Hepatic stellate cell (primary cell): Measurements from ENCODE around the gene THUMPD1.
"Not testable (repeated sequence)": the region's sequence is repeated elsewhere in the genome, so short reads cannot be mapped to it uniquely, and the experiment has no call there.

Source experiments
- DNase-seq: peaks from one replicate; pipeline ENCODE4 v3.0.0; 2011; ENCODE audit warnings: low spot score

THUMPD1 gene

GRCh38 chr16:20747030-20747816 lies 5.6 kb upstream of the THUMPD1 start:
- DNase-seq, result no peak

GRCh38 chr16:20746461-20746860 lies 4.8 kb upstream of the THUMPD1 start:
- DNase-seq, result no peak

GRCh38 chr16:20744922-20745440 lies 3.4 kb upstream of the THUMPD1 start:
- DNase-seq, result no peak

GRCh38 chr16:20743591-20743990 lies 2.0 kb upstream of the THUMPD1 start:
- DNase-seq, result no peak

GRCh38 chr16:20740901-20741521 lies 607 bp downstream of the THUMPD1 start:
- DNase-seq, result peak; percentile 91

- DNase-seq, result no peak
Measured at GRCh38 chr16:20740007-20740883, 1.4 kb downstream of the THUMPD1 start.

DNA sequence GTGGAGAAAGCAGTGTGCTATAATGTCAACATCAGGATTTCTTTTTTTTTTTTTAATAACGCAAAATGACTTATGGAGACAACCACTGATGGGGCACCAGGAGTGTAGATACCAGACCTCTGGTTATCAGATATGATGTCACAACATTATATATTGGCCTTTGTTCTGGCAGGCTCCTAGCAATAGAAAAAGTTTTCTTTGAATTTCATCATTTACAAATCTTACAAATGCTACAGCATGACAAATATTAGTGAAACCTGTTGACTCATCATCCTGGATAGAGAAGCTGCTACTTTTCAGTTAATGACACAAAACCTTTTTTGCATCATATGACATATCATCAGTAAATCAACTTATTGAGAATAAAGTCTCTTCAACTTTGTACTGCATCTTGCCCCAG lies 6.1 kb downstream of the THUMPD1 start:
- DNase-seq, result no peak

GRCh38 chr16:20734782-20735181 lies 6.8 kb downstream of the THUMPD1 start:
- DNase-seq, result no peak

DNA sequence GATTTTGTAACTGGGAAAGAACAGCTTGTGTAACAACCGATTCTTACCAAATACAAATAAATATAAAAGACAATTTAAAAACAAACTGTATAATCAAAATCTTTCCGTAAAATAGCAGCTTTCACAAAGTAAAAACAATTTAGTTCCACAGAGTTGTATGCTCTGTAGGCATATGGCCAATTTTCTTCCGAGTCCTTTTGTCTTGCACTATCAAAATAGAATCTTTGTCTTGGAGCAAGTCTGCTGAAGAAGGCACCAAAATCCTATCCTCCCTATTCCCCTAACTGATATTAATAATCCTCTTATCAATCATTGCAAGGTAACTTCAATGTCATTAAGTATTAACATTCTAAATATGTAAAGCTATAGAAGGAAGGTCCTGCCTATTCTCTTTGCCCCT lies 7.6 kb downstream of the THUMPD1 start:
- no peak for DNase-seq

DNA sequence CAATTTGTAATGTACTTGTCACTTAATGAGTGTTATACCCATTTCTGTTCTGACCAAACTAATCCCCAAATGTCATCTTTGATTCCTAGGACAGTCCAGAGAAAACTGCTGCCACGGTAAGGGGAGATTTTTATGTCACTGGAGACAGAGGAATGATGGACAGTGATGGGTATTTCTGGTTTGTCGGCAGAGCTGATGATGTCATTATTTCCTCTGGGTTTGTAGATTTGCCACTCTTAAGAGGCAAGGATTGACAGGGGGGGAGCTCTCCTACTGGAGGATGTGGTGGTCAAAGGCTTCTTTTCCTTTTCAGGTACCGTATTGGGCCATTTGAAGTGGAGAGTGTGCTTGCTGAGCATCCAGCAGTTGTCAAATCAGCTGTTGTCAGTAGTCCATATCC lies 12.5 kb downstream of the THUMPD1 start:
- no peak for DNase-seq

DNA sequence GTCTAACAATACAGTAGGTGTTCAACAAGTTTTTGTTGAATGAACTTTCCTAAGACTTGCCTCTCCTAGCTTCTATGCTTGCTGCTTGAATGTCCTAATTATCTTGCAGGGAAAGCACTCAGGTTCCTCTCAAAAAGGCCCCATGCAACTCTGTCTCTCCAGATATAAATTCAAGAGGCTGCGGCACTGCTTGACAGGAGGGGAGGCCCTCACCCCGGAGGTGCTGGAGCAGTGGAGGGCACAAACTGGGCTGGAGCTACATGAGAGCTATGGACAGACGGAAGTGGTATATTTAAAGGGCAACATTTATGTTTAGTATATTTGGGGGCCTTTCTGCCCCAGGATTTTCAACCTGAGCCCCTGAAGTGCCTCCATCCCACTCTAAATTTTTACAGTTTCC lies 14.4 kb downstream of the THUMPD1 start:
- no peak for DNase-seq

GRCh38 chr16:20726661-20727060 lies 15.0 kb downstream of the THUMPD1 start:
- no peak for DNase-seq

GRCh38 chr16:20720251-20720650 lies 21.4 kb downstream of the THUMPD1 start:
- DNase-seq, result no peak

DNA sequence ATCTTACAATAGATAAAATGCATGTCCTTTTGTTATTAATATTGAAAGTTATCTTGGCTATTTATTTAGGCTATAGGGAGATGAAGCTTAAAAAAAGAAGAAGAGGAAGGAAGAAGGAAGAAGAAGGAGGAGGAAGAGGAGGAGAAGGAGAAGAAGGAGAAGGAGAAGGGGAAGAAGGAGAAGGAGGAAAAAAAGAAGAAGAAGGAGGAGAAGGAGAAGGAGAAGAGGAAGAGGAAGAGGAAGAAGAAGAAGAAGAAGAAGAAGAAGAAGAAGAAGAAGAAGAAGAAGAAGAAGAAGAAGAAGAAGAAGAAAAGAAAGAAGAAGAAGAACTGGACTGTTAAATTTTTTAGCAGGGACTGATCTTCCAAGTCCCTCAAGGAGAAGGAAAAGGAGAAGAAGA lies 23.9 kb downstream of the THUMPD1 start:
- DNase-seq, result not testable (repeated sequence)

GRCh38 chr16:20711277-20711911 lies 30.2 kb downstream of the THUMPD1 start:
- DNase-seq, result no peak

- DNase-seq, result not testable (repeated sequence)
Measured at GRCh38 chr16:20708129-20708528, 33.5 kb downstream of the THUMPD1 start.

- no peak for DNase-seq
Measured at GRCh38 chr16:20707461-20707860, 34.2 kb downstream of the THUMPD1 start.

GRCh38 chr16:20705972-20706371 lies 35.6 kb downstream of the THUMPD1 start:
- not testable (repeated sequence) for DNase-seq

DNA sequence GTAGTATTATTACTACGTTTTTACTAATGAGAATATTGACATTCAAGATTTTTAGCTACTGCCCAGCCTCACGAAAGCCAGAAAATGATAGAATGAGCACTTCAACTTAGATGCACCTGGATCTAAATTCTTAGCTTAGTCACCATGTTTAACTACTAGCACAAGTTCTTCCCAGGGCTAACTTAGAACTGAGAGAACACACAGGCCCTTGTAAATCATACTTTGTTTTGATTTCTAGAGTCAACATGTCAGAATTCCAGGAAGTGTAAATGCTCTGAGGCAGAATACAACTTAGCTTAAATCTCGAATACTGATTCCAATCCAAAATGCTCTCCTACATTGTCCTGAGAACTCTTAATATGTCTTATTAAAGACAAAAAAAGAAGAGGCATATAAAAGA lies 37.3 kb downstream of the THUMPD1 start:
- DNase-seq, result no peak

DNA sequence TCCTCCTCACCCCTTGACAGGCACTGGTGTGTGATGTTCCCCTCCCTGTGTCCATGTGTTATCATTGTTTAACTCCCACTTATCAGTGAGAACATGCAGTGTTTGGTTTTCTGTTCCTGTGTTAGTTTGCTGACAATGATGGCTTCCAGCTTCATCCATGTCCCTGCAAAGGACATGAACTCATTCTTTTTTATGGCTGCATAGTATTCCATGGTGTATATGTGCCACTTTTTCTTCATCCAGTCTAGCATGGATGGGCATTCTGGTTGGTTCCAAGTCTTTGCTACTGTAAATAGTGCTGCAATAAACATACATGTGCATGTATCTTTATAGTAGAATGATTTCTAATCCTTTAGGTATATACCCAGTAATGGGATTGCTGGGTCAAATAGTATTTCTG lies 39.9 kb downstream of the THUMPD1 start:
- DNase-seq, result not testable (repeated sequence)

- DNase-seq, result no peak
Measured at GRCh38 chr16:20696618-20697017, 45.0 kb downstream of the THUMPD1 start.

- no peak for DNase-seq
Measured at GRCh38 chr16:20695024-20695423, 46.6 kb downstream of the THUMPD1 start.
